Lung microvascular endothelial cell (primary cell): ENCODE measurements around the gene NRG4. TPM values are rescaled to one million over a fixed set of nuclear protein-coding genes. Genes with fewer than 3 reads are reported as not detected.
A peak's percentile ranks its signal among the peaks of the same experiment; 100 is the strongest.
"Not testable (repeated sequence)": the region's sequence is repeated elsewhere in the genome, so short reads cannot be mapped to it uniquely, and the experiment has no call there.

Experiments
- DNase-seq, 2 donors: peaks; one replicate each; pipeline versions ENCODE4 v3.0.0 to v3.0.0-alpha.2; 2010; ENCODE audit warnings: low read depth in 2 of 2
- total RNA-seq: library from RNA; depleted of rRNA; stranded (reverse); fragments of >200 nt; gene quantifications from 2 replicates; pipeline ENCODE4 v1.2.1, GENCODE V29; 2014

Gene NRG4
- total RNA-seq, 1 donor from 2014 or later = not detected

DNA sequence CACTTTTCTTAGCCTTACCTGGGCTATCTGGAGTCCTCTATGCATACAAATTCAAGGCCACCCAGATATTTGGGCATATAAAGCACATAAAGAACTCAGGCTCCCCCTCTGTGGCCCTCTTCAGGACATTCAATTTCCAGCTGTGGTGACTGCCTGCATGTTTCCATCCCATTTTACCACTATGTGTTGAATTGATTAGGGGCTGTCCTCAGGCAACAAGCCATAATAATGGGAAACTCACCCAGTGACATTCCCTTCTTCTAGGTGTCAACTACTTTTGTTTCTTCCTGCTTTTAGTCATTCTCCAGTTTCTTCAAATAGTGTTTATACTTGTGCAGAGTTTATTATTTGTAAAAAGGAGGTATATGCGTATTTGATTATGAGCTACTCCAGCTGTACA is 18.0 kb downstream of the NRG4 start:
- no peak for DNase-seq

DNA sequence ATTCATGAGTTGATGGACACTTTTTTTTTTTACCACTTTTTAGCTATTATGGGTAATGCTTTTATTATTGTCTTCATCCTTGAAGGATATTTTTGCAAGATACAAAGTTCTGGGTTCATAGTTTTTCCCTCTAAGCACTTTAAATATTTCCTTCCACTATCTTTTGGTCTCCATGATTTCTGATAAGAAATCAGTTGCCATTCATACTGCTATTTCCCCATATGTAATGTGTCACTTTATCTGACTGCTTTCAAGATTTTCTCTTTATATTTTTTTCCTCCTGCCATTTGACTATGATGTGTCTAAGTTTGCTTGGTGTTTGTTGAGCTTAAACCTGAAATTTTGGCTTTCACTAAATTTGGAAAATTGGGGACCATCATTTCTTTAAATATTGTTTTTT is 19.3 kb downstream of the NRG4 start:
- no peak for DNase-seq

DNA sequence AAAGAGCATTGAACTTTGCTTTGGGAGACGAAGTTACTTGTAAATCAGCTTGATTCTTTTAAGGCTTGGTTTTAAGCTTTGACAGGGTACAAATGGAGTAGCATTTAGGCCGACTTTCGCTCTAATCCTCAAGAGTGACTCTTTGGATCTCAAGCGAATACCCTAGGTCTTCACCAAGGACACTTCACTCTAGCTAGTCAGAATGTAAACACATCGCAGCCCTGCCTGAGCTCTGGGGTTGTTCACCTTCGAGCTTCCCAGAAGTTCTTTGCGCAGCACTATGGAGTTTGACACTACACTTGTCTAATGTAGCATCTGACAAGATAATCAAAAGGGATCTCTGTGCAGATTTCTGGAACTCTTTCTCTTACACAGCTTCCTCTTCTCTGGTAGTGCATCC is 22.3 kb downstream of the NRG4 start:
- no peak for DNase-seq

DNA sequence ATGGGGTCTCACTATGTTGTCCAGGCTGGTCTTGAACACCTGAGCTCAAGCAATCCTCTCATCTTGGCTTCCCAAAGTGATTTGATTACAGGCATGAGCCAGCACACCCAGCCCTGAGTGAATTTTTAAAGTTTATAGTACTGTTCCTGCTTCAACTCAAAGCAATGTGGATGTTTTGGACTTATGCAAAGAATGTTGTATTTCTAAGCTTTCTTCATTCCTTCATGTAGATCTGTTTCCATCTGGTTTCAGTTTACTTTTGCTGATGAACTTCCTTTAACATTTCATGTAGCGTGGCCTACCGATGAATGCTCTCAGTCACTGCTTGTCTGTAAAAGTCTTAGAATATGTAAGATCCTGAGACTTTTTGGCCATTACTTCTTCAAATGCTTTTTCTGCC is 23.2 kb downstream of the NRG4 start:
- DNase-seq = no peak

DNA sequence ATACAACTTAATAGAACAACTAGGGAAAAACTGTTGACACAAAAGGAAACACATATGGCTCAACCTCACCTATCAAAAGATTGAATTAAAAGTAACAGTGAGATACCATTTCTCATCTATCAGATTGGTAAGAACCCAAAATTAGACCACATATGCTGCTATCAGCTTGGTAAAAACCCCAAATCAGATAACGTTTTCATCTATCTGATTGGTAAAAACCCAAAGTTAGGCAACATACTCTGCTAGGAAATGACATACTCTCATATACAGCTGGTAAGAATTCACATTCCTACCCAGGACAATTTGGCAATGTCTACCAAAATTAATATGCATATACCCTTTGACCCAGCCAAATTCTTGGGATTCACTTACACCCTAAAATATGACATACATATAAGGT is 26.3 kb downstream of the NRG4 start:
- no peak for DNase-seq

DNA sequence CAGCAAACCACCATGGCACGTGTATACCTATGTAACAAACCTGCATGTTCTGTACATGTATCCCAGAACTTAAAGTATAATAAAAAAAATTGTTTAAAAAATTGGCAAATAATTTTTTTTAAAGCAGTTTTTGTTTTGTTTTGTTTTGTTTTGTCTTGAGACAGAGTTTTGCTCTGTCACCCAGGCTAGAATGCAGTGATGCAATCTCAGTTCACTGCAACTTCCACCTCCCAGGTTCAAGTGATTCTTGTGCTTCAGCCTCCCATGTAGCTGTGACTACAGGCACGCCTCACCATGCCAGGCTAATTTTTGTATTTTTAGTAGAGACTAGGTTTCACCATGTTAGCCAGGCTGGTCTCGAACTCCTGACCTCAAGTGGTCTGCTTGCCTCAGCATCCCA is 27.5 kb downstream of the NRG4 start:
- DNase-seq = not testable (repeated sequence)

DNA sequence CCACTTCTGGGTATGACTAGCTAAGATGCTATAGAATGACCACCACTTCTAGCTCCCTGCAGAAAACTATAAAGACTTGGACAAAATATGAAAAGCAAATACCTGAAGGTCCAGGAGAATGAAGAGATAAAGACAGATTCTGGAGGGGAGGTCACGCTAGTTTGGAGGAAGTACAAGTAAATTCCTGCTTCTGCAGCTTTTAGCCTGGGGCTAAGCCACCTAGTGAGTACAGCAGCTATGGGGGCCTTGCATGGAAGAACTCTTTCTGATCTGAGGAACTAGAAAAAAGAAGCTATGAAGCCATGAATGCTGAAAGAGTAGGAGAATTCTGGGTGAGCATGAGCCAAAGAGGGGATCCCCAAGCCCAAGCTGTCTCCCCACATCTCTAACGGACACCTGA is 29.8 kb downstream of the NRG4 start:
- DNase-seq = no peak

DNA sequence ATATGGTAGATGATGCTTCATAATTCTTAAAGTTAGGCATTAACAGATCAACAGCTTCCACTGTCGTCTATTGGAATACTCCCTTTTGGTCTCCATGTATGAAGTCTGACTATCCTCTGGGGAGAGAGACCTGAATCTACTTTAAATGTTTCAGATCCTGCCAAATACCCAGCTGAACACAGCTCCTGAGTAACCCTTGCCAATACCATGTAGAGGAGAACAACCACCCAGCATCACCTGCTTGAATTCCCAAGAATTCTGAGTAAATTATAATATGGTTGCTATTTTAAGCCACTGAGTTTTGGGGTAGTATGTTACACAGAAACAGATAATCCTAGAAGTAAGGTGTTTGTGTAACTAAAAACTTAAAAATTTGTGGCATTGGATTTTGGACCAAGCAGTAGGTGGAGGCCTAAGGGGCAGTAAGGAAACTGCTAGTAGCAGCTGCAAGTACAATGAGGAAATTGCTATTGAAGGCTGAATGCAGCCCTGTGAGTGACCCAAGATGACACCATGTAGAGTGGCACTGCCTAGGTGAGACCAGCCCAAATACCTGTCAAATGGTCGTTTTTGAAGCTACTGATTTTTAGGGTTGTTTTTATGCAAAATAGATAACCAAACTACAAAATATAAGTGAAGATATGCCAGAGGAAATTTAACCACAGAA is 30.9 kb downstream of the NRG4 start:
- no peak for DNase-seq

DNA sequence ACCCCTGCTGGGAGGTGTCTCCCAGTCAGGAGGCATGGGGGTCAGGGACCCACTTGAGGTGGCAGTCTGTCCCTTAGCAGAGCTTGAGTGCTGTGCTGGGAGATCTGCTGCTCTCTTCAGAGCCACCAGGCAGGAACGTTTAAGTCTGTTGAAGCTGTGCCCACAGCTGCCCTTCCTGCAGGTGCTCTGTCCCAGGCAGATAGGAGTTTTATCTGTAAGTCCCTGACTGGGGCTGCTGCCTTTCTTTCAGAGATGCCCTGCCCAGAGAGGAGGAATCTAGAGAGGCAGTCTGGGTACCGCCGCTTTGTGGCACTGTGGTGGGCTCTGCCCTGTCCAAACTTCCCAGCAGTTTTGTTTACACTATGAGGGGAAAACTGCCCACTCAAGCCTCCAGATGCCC is 35.5 kb downstream of the NRG4 start:
- not testable (repeated sequence) for DNase-seq

DNA sequence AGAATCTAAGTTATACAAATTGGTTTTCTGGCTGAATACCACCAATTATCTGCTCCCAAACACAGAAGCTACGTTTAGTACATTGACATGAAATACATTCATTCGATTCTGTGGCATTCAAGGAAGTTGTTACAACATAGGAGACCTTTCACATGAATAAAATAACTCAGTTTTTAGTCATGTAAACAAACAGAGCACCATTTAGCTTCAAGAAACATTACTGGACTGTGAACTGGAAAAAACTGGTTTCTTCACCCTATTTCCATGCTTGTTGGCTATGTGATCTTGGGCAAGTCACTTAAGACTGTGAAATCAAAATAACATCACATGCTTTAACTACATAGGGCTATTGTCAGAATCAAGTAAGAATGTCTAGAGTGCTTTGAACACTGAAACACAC is 46.2 kb downstream of the NRG4 start:
- no peak for DNase-seq

DNA sequence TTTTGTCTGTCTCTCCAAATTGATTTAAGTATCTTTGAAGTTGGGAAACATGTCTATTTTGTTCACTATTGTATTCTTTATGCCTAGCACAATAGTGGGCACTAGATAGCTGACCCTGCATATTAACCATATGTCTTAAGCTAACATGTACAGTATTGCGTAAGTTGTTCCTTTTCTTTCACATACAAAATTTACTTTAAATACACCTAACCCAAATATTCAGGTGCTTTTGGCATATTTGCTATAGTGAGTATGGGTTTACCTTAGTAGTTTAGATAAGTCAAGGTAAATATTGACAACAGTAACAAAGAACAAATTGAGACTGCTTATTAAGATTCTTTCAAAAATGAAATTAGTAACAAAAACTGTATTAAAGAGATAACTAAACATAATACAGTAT is 50.9 kb downstream of the NRG4 start:
- no peak for DNase-seq

DNA sequence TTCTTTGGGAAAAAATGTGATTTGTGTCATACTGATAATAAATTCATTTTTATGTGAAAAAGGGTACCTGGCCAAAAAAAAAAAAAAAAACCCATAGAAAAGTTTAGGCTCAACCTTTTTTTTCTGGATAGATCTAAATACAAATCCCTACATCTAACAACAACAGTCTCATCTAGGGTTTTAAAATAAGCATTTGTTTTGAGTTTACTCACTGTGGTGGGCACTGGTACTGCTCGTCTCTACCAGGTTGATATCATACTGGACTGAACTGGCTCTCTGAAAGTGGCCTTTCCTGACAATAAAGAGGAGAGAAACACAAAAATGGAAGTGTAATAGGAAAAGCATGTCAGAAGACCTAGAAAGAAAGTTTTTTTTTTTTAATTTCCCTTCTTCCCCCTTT is 56.5 kb downstream of the NRG4 start:
- no peak for DNase-seq

DNA sequence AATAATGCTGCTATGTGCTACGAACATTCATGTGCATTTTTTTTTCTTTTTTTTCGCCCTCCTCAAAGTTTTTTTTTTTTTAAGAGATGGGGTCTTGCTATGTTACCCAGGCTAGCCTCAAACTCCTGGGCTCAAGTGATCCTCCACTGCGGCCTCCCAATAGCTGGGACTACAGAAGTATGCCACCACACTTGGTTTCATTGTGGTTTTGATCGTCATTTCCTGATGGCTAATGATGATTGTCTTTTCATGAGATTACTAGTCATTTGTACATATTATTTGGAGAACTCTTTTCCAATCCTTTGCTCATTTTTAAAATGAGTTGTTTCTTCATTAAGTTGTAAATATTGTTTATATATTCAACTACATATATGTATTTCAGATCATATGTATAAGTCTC is 59.7 kb downstream of the NRG4 start:
- DNase-seq = no peak

DNA sequence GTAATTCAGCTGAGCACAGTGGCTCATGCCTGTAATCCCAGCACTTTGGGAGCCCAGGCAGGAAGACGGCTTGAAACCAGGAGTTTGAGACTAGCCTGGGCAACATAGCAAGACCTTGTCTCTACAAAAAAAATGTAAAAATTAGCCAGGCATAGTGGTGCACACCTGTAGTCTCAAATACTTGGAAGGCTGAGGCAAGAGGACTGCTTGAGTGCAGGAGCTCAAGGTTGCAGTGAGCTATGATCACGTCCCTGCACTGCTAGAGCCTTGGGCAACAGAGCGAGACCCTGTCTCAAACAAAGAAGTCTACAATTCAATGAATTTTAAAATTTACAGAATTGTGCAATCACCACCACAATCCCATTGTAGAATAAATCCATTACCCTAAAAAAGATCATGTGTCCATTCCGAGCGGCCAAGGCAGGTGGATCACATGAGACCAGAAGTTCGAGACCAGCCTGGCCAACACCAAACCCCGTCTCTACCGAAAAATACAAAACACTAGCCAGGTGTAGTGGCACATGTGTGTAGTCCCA is 63.4 kb downstream of the NRG4 start:
- no peak for DNase-seq

DNA sequence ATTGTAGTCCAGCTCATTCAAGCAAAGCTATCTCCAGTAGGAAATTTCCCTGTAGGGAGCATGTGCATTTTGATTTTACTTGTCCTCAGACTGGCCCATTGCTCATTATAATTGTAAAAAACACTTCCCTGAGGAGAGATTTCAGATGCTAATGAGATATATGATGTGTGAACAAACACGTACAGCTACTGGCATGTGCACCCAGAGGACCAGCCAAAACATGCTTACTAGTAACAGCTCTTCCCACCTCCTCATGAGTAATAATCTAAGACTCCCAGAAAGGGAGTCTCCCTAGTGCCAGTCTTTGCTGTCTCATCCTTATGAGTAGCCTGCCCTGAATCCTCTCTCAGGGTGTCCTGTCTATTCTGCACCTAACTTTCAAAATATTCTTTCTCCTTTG is 65.1 kb downstream of the NRG4 start:
- no peak for DNase-seq

DNA sequence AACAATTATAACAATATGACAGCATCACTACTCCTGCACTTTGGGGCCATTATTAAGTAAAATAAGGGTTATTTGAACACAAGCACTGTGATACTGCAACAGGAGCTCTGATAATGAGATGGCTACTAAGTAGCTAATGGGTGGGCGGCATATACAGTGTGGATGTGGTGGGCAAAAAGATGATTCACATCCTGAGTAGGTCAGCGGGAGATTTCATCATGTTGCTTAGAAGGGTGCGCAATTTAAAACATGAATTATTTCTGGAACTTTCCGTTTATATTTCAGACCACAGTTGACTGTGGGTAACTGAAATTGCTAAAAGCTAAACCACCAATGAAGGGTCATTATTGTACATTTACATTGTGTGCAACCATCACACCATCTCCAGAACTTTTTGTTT is 66.3 kb downstream of the NRG4 start:
- DNase-seq = no peak

DNA sequence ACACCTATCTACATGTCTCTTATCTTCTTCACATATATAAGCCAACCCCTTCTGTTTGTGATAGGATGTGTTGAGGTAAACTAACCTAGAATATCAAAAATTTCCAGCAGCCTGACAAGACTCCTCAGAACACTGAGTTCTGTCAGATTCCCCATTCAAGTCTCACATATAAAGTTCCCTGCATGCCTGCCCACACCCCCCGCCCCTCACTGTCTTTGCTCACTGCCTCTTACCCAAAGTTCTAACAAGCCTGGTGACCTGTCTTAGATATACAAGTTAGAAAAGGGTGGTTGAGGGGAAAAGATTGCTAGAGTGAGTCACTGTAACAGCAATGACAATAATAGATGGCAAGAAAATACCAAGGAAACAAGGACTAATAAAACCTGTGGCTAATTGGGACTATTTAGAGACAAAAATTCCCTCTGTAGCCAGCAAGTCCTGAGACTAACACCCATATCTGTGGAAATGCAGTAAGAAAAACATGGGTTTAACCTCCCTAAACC is 68.5 kb downstream of the NRG4 start:
- no peak for DNase-seq

DNA sequence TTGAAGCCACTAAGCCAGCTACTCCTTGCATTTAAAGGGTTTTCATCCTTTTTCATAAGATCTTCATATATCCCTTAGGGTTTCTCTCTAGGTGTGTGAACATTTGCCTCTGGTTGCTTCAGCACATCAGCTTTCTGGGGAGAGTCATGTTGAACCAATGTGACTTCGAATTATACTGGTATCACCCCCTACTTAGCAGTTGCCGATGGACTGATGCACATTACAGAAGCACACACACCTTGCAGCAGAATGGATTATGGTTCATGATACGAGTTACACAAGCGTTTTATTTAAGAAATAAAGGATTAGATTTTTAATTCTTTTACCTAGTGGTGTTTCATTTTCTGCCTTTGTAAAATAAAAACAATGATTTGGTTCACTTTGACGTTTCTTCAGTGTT is 69.0 kb downstream of the NRG4 start:
- no peak for DNase-seq

DNA sequence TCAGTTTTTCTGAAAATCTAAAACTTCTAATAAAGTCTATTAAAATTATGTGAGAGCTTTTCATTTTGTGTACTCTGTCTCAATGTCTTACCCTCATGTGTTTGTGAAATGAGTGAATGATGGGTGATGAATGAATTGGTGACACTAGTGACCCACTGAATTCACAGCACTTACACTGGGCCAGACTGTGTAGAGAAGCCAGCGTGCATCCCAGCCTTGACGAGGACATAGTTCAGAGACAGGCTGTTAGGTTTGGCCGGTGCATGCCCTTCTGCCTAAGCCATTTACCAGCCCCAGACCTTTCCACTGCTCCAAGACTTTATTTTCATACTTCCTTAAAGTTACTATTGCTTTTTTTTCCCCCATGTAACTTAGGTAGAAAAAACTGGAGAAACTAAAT is 69.8 kb downstream of the NRG4 start:
- DNase-seq = no peak

DNA sequence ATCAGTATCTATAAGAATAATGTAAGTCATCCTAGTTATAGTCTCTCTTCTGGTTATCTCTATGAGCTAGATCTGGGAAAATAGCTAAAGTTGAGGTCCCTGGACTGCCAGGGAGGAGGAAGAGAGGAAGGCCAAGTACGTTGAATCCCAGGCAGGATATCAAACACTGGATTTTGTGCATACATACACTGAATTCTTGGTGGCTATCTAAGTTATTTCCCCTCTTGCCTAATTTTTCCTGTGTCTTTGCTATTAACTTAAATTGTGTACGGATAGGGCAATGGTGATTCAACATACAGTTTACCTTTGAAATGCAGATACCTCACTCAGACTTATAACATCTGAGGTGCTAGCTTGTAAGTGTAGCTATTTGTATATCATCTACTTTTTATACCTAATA is 81.4 kb downstream of the NRG4 start:
- no peak for DNase-seq

DNA sequence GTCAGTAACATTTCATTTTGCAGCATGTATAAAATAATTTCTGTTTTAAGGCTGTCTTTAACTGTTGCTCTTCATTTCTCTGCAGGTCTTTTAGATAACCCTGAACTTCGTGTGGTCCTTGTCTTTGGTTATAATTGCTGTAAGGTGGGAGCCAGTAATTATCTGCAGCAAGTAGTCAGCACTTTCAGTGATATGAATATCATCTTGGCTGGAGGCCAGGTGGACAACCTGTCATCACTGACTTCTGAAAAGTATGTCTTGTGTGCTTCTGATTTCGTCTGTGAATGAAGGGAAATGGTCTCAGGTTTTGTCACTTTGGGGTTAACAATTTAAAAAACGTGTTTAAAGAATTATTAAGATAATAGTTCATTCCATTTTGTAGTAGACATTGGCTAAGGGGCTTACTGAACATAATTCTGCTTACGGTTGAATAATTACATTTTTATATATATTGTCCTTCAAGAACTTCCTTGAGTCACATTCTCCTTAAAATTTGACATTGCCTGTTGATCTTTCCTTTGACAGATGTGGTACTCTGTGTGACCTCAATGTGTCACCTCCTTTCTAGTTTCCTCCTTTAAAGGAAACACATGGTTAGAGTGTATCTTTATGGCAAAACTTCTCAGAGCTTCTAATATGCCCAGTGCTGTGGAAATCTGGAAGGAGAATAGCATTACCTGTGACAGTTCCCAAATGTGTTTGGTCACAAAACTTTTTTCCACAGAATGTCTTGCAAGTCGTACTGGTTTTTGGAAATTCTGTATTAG is 82.2 kb downstream of the NRG4 start:
- peak; percentile 49 to 66 for DNase-seq

DNA sequence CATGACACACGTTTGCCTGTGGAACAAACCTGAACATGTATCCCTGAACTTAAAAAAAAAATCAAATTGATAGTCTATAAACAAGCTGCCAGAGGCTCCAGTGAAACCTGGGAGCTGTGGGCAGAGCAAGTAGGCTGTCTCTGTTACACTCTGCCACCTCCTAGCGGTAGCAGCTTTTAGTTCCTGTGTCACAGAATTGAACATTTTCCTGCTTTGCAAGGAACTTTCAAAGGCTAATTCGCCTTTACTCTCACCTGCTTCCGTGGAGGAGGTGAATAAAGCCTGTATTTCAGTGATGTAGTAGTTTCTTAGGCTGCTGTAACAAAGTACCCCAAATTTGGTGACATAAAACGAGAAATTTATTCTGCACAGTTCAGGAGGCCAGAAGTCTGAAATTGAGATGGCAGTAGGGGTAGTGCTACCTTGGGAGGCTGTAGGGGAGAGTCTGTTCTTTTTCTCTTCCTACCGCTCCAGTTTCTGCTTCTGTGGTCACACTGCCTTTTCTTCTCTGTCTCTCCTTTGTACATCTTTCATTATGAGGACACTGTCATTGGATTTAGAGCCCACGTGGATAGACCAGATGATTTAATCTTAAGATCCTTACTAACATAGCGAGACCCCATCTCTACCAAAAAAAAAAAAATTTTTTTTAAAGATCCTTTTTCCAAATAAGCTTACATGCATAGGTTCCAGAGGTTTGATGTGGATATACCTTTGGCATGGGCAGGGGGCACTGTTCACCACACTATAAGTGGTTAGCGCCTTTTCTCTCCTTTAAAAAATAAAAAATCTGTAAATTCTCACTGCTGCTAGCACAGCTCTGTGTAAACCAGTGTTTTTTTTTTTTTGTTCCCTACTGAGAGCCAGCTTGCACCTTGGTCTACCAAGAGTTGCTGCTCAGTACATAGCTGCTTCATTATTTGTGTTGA is 83.3 kb downstream of the NRG4 start:
- DNase-seq = peak in 1 of 2 donors; percentile 12
